Measurements from ENCODE around the gene PHC2. TPM values are rescaled to one million over a fixed set of nuclear protein-coding genes. Genes with fewer than 3 reads are reported as not detected.

PHC2 gene
- polyA plus RNA-seq, 1 donor from 2014 or later = 171 TPM

DNA sequence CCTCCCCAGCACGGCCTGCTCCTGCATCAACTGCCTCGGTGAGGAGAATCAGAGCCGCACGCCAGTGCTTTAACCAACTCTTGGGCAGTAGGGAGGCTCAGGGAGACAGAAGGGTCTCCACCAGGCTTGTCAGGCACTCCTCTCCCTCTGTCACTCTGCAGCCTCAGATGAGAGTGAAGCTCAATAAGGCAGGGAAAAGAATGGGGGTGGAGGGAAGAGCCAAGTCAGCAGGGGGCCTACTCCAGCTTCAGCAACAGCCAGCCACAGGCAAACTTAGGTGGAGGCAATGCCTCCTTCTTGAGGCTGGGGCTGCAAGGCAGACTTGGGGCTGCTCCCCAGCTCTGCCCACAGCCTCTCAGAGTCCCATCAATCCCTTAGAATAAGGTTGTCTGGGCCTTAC lies 58.2 kb downstream of the PHC2 start:
- Histone ChIP-seq H3K4me2 (ENCODE audit: low read length) (no peak overlapping the region), H3K9me3 (ENCODE audit: low read length) (no peaks in the 10 kb centered on the region), H4K20me1 (ENCODE audit: insufficient read depth) (peaks cover 9% of the 10 kb centered on the region), H3F3A (ENCODE audit: insufficient read depth, low read length, poor library complexity, severe bottlenecking) (no peaks in the 10 kb centered on the region), H3K9me2 (ENCODE audit: insufficient read depth, low read length) (no peaks in the 10 kb centered on the region), H2AFZ (ENCODE audit: low read depth, low read length) (no peak overlapping the region), H3K9ac (ENCODE audit: low read length) (no peak overlapping the region), H3K79me2 (replicated peaks; ENCODE audit: insufficient read depth, low read length) (peaks cover 8% of the 10 kb centered on the region), H3K4me3 (ENCODE audit: low read length) (no peak overlapping the region), H3K27ac (ENCODE audit: low read length) (no peak overlapping the region), H3K27me3 (ENCODE audit: insufficient read depth, low read depth, low read length) (no peaks in the 10 kb centered on the region), H3K36me3 (ENCODE audit: insufficient read depth, low read length) (peaks cover 7% of the 10 kb centered on the region)
- TF ChIP-seq MXI1 (conservative IDR thresholded peaks at IDR 0.05; ENCODE audit: poor library complexity, severe bottlenecking) (no peak), EZH2 (IDR thresholded peaks at IDR 0.05; ENCODE audit: borderline replicate concordance, insufficient read depth, low read length, poor library complexity, severe bottlenecking) (no peak), RAD21 (conservative IDR thresholded peaks at IDR 0.05) (no peak), SMC3 (conservative IDR thresholded peaks at IDR 0.05; ENCODE audit: poor library complexity) (no peak), POLR2AphosphoS5 (IDR thresholded peaks at IDR 0.05) (no peak), REST (IDR thresholded peaks at IDR 0.05; ENCODE audit: borderline replicate concordance) (no peak), EP300 (conservative IDR thresholded peaks at IDR 0.05; ENCODE audit: poor library complexity, severe bottlenecking) (no peak), TAF1 (IDR thresholded peaks at IDR 0.05; ENCODE audit: low read depth) (no peak)
- TF ChIP-seq, protein P1, sequence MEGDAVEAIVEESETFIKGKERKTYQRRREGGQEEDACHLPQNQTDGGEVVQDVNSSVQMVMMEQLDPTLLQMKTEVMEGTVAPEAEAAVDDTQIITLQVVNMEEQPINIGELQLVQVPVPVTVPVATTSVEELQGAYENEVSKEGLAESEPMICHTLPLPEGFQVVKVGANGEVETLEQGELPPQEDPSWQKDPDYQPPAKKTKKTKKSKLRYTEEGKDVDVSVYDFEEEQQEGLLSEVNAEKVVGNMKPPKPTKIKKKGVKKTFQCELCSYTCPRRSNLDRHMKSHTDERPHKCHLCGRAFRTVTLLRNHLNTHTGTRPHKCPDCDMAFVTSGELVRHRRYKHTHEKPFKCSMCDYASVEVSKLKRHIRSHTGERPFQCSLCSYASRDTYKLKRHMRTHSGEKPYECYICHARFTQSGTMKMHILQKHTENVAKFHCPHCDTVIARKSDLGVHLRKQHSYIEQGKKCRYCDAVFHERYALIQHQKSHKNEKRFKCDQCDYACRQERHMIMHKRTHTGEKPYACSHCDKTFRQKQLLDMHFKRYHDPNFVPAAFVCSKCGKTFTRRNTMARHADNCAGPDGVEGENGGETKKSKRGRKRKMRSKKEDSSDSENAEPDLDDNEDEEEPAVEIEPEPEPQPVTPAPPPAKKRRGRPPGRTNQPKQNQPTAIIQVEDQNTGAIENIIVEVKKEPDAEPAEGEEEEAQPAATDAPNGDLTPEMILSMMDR (IDR thresholded peaks at IDR 0.05; ENCODE audit: poor library complexity, severe bottlenecking) = no peak

DNA sequence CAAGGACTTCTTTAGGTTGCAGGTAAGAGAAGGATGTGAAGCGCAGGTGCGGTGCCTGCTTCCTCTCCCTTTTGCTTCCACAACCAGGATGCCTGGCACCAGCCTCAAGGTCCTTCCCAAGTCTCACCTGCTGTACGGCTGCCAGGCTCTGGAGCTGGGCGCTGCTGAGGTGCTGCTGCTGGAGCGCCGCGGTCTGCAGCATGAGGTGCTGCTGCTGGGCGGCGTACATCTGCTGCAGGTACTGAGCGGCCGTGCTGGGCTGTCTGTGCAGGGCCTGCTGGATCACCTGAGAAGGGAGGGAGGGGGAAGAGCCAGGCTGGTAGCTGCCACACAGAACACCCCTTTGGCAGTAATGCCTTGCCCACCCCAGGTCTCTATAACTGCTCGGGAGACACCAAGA lies 58.7 kb downstream of the PHC2 start:
- Histone ChIP-seq H2AFZ (ENCODE audit: low read depth, low read length) (no peak overlapping the region), H3K9ac (ENCODE audit: low read length) (no peak overlapping the region), H3F3A (ENCODE audit: insufficient read depth, low read length, poor library complexity, severe bottlenecking) (no peaks in the 10 kb centered on the region), H3K4me3 (ENCODE audit: low read length) (no peak overlapping the region), H3K27me3 (ENCODE audit: insufficient read depth, low read depth, low read length) (no peaks in the 10 kb centered on the region), H4K20me1 (ENCODE audit: insufficient read depth) (peaks cover 4% of the 10 kb centered on the region), H3K4me2 (ENCODE audit: low read length) (no peak overlapping the region), H3K79me2 (replicated peaks; ENCODE audit: insufficient read depth, low read length) (peaks cover 12% of the 10 kb centered on the region), H3K27ac (ENCODE audit: low read length) (no peak overlapping the region), H3K36me3 (ENCODE audit: insufficient read depth, low read length) (peaks cover 7% of the 10 kb centered on the region), H3K9me2 (ENCODE audit: insufficient read depth, low read length) (no peaks in the 10 kb centered on the region), H3K9me3 (ENCODE audit: low read length) (no peaks in the 10 kb centered on the region)
- TF ChIP-seq EZH2 (IDR thresholded peaks at IDR 0.05; ENCODE audit: borderline replicate concordance, insufficient read depth, low read length, poor library complexity, severe bottlenecking) (no peak), REST (IDR thresholded peaks at IDR 0.05; ENCODE audit: borderline replicate concordance) (no peak), POLR2AphosphoS5 (IDR thresholded peaks at IDR 0.05) (no peak), TAF1 (IDR thresholded peaks at IDR 0.05; ENCODE audit: low read depth) (no peak), EP300 (conservative IDR thresholded peaks at IDR 0.05; ENCODE audit: poor library complexity, severe bottlenecking) (no peak), RAD21 (conservative IDR thresholded peaks at IDR 0.05) (no peak), SMC3 (conservative IDR thresholded peaks at IDR 0.05; ENCODE audit: poor library complexity) (no peak), MXI1 (conservative IDR thresholded peaks at IDR 0.05; ENCODE audit: poor library complexity, severe bottlenecking) (no peak)
- TF ChIP-seq, protein P1 (IDR thresholded peaks at IDR 0.05; ENCODE audit: poor library complexity, severe bottlenecking) = no peak

Data from neural cell (in vitro differentiated cells).